GM21515 (cell line): Measurements from ENCODE around the gene MACROH2A1.

ENCODE experiments used
- ATAC-seq: cut with Tn5 transposase; IDR thresholded peaks from one replicate; pipeline ENCODE4 v1.9.1; 2021; ENCODE audit not compliant: unreplicated experiment

MACROH2A1 gene

DNA sequence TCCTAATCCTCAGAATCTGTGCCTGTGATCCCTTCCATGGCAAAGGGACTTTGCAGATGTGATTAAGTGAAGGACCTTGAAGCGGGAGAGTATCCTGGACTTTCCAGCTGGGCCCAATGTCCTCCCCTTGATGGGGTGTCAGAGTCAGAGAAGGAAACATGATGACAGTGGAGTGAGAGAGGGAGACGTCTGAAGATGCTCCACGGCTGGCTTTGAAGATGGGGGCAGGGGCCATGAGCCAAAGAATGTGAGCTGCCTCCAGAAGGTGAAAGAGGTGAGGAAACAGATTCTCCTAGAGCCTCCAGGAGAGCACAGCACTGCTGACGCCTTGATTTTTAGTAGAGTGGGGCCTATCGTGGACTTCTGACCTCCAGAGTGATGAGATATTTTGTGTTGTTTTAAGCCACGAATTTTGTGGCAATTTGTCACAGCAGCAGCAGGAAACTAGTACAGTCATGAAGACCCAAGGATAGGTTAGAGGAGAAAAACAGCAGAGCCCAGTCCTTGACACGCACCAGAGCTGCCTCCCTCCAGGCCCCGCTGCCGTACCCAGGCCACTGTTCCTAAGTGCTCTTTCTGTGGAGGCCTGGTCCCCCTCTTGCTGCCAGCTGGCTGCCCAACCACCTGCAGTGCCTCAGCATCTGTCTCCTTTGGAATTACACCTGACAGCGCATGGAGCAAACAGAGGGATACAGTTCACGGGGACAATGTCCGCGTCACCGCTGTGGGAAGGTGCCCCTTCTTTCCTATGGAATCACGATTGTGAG, 78.1 kb downstream of the MACROH2A1 start:
- ATAC-seq = no peak

DNA sequence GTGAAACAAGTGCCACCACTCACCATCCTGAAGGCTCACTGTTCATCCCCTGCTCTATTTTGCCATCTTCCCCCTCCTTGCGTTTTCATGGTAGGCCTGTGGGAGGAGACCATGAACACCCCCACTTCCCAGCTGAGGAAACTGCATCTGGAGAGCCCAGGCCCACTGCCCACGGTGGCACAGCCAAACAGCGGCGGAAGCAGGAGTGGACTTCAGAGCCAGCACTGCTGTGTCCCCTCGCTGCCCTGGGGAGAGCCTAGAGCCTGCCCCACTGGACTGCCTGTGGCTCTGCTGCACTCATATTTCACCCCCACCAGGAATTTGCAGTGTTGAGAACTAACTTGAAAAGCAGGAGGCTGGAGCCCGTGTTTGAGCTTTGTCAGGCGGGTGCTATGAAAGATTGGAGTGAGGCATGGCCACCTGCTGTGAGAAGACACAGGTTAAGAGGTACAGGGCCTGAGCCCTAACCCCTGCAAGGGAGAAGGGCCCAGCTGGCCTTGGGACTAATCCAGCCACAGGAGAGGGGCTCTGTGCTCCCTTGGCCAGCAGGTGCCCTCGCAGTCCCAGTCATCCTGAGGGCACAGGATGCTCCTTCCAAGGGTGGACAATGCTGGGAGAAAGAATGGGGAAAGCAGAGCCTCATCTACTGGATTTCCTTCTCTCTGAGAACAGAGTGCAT, 79.0 kb downstream of the MACROH2A1 start:
- ATAC-seq = no peak

DNA sequence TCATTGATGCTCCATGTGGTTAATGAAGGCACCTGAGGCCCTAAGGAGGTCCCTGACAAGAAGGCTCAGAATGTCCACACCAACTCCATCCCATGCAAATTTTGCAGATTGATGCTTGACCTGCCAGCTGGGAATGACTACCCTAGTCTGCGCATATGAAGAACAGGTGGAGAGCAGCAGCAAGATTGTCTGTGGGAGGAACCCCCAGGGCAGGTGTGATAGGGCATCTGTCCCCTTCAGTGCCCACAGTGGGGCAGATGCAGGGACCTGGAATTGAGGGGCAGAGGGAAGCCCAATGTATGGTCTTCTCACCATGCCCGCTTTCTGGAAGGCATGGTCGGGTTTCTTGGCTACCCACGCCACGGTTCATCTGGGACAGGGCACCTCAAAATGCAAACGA, 79.6 kb downstream of the MACROH2A1 start:
- no peak for ATAC-seq

DNA sequence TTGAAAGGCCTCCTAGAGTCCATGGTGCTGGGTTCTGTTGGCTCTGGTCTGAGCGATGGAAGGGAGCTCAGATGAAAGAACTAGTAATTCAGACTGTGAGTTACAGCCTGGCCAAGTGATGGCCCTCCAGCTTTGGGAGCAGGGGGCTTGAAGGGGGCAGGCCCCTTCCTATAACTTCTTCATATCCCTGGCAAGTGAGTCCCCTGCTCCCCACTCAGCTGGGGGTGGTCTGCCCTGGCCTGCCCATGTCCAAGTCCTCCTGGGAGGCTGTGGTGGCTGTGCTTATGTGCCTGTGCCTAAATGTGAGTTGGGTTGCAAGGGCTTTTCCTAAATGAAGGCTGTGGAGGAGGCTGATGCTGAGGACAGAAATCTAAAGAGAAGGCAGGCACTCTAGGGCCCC, 80.1 kb downstream of the MACROH2A1 start:
- no peak for ATAC-seq

DNA sequence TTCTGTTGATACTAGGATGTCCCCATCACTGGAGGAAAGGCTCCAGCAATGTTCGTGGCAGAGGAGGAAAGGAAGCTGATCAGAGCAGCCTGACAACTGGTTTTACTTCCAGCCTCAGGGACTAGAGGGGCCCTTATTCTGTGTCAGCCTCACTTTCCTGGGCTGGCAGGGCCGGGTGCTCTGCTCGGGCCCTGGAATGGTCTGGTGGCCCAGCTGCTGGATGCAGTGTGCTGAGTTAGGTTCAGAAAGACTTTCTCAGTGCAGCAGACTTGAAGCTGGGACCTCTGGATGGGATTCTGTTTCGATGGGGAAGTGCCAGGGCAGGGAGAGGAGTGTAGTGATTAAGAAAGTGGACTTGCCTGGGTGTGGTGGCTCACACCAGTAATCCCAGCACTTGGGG, 81.0 kb downstream of the MACROH2A1 start:
- no peak for ATAC-seq

DNA sequence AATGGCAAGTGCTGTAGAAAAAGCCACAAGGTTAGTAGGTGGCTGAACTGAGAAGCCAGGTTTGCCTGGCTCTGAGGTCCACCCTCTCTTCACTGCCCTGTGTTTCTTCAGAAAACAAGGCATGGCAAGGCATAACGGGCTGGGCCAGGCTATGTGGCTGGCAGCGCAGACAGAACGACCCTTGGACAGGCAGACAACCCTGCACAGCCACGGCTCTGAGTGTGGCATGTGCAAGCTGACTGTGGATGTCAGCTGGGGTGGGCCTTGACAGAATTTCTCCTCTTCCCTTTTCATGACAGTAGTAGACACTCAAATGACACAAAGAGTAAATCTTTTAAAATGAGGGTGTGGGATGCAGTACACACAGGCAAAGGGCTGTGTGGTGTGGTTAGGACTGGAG, 81.7 kb downstream of the MACROH2A1 start:
- ATAC-seq = no peak

DNA sequence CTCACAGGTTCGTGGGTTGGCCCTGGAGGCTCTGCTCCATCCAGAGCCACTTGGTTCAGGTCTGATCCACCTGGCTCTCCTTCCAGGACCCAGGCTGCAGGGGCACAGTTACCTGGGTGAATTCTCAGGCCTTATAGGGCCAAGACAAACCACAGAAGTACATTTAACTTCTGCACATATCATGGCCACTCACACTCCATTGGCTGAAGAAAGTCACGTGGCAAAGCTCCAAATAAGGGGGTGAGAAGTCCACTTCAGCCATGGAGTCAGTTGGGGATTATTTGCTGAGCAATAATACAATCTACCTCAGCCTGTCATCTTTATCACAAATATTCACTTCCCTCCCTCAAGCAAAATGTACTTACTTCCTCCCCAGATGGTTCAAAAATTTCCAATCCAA, 83.6 kb downstream of the MACROH2A1 start:
- no peak for ATAC-seq

DNA sequence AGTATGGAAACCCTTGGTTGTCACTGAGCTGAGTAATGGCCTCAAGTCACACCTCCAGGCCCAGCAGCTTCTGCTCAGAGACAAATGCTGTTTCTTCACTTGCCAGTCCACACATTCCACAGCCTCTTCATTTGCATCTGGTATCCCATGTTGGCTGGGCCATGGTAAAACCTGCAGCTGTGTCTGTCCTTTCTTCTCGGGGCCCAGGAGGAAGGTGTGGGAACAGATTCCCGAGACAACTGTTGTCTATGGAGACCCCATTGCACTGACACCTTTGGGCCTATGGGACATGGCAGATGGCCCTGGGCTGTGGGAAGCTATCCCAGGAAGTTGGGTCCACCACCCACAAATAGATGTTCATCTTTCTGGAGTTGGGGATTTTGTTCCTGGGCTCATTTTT, 85.1 kb downstream of the MACROH2A1 start:
- ATAC-seq = no peak

DNA sequence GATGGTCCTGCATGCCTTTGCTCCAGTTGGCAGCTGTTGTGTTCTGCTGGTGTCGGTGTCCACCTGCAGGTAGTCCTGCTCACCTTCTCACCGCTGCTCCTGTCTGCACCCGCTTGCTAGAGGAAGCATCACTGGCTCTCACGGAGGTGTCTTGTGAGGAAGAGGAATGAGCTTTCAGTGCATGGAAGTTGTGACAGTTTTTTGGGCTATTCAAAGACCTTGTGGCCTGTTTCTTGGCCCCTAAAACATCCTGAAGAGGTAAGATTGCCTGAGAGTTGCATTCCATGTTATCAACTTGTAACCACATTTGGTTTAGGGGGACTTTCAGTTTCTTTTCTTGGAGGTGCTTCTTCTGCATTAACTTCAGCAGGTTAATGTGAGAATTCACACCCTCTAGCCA, 85.6 kb downstream of the MACROH2A1 start:
- ATAC-seq = no peak

DNA sequence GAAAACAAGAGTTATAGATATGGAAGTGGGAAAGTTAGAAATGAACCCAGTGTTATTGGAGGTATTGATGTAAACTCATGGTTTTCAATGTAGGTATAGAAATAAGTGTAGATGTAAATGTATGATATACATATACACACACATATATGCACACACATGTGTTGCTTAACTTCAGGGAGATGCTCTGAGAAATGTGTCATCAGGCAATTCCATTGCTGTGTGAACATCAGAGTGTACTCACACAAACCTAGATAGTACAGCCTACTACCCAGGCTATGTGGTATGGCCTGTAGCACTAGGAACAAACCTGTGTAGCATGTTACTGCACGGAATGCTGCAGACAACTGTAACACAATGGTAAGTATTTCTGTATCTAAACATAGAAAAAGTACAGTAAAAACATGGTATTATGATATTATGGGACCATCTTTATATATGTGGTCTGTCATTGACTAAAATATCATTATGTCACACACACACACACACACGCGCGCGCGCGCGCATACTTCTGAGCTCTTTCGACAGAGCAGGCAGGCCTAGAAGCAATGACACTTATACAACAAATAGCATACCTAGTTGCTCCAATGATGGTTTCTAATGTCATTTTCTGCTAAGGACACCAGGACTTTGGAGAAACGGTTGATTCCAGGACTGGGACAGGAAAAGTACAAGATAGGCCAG, 86.6 kb downstream of the MACROH2A1 start:
- ATAC-seq = no peak

DNA sequence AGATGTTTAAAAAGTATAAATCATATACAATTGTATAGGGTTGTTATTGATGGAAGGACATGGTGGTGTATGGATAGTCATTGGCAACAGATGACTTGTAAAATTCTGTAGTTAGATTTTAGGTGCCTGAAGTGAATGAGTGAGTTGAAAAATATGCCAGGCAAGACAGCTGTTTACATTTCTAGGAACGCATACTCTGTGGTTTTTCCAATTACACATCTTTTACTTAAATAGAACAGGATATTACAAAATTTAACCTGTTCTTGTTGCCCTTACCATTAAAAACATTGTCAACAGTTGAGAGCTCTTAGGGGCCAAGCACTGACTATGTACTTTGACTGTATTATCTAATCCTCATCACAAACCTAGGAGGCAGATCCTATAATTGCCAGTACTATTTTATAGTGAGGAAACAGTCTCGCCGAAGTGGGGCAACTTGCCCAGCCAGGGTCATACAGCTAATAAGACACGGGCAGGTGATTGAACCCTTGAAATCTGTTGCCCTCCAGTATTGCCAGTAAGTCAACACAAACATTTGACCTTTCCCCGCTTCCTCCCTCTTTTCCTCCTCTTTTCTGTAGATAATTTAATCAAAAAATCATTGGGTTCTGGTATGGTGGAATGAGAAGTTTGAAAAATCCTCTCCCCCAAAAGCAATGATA, 88.6 kb downstream of the MACROH2A1 start:
- ATAC-seq = no peak

DNA sequence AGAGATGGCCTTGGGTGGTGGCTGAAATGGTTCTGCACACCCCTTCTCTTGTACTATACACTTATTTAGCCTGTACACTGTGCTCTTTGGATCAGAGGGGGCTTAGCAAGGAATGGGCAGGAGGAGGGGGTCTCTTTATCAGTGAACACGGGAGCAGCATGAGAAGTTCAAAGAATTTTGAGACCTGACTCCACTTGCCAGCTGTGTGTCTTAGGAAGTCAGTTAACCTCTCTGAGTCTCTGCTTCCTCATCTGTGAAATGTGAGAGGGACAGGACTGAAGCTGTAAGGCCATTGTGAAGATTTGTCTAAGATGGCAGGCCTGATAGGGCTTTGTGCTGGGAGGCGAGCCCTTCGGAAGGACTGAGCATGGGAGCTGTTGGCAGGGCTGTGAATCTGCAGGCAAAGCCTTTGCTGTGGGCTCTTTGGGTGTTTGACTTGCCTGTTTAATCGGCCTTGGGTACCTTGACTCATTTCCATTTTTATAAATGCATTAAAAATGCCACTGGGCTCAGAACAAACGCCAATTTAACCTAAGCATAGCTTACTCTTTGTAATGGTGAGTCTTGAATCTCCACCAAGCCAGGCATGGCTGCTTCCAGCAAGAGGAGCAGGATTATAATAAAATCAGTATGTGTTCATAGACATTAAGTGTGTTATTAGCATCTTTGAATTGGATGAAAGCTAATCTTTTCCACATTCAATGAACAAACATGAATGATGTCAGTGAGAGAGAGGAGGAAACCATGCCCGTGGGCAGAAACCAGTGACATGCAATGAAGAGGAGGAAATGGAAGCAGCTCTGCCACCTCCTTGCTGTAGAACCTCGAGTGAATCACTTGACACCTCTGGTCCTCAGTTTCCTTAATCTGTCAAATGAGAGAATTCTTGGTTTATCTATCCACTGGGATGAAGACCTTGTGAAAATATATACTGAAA, 89.4 kb downstream of the MACROH2A1 start:
- no peak for ATAC-seq

DNA sequence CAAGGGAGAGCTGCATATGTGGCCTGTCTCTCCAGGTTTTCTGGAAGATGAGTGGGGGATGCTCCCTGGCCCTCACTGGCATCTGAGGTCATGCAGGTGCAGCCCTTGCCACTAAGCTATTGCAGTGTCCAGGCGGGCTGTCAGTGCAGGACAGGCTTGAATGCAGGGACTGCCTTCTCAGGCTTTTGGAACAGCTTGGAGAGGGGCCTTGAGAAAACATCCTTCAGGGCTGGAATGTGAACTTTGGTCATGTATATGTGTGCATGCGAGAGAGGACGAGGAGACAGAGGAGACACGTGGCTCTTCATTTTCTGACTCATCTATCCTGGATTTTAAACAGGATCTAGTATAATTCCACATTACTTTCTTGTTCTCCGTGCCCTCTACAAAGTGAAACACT, 90.3 kb downstream of the MACROH2A1 start:
- no peak for ATAC-seq

DNA sequence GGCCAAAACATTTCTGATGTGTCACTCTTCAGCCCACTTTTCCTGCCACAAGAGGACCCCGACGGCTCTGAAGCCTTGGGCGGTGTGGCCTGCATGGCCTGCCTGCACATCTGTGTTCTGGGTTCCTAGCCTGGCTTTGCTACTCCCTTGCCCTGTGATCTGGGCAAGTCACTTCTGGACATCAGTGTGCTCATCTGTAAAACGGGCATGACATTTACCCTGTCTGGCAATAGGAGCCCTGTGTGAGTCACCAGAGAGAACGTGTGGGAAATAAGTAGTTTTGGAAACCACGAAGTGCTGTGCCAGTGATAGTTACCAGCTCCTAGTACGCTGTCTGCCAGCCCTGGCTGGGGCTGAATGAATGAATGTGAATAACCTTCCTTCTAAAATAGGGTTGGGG, 90.8 kb downstream of the MACROH2A1 start:
- ATAC-seq = no peak

DNA sequence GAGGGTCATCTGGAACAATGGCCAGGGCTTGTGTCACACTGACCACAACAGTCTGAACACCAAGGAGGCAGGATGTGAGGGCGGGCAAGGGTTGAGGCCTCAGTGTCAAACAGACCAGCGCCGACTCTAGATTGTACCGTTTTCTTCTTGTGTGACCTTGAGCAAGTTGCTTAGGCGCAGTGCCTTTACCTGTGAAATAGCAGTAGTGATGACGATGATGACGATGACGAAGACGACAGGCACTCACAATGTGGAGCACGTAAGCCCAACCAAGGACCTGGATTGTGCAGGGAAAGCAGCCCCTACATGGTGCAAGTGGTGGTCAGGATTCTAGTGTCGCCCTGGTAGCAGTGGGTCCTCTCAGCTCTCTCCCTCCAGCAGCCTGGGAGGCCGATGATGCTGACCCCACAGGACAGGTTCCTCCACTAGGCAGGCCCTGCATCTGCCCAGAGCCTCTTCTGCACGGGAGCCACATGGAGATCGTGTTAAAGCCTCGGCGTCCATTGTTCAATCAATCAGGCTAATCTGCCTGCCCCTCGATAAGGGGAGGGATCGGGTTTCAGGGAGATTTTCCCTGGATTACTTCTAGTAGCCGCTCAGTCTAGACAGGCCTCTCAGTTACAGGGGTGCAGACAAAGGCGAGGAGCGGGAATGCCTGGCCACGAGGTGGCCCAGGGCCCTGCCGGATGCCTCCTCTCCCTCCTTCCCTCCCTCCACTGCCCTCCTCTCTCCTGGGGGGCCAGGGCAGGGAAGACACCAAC, 91.7 kb downstream of the MACROH2A1 start:
- no peak for ATAC-seq

DNA sequence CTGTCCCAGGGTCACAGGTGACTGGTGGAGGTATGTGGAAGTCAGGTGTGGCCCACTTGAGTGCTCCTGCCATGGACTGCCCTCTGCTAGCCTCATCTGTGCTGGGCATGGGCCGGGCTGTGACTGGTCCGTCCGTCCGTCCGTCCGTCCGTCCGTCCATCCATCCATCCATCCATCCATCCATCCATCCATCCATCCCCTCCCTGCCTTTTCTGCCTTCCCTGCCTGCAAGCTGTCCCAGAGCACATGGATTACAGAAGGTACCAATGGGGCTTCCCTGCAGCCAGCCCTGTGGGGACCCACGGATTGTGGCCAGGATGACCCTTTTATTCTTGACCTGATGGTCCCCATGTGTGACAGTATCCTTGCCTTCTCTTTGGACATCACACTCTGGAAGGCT, 92.5 kb downstream of the MACROH2A1 start:
- no peak for ATAC-seq

DNA sequence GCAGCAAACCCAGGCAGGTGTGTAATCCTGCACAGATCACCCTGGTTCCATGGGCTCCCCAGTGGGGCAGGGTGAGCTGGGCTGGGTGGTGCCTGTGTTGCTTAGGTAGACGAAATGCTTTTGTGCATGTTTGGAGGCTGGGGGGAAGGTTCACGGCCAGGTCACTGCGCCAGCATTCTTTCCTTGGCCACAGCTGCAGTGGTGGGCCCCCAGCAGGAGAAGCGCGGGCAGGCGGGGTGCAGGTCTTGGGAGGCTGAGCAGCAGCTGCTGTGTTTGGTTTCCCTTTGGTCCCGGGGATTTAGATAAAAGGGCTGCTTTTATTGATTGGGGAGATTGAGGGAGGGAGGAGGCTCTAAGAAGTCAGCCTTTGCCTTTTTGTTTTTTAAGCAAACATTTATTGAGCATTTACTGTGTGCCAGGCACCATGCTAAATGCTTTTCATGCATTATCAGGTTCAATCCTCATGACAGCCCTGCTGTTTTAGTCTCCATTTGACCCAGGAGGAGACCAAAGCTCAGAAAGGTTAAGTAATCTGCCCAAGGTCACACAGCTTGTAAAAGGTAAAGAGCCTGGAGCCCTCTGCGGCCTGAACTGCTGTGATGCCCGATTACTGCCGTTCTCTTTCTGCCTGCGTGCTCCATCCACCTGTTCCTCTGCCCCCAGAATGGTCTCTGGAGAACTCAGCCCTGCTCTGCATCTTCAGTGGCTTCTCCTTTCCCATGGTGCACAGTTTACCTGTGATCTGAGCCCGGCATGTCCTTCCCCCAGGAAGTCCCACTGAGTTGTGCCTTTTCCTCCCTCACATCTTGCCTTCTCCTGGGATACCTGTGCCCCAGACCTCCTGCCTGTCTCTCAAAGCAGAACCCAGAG, 94.4 kb downstream of the MACROH2A1 start:
- no peak for ATAC-seq

DNA sequence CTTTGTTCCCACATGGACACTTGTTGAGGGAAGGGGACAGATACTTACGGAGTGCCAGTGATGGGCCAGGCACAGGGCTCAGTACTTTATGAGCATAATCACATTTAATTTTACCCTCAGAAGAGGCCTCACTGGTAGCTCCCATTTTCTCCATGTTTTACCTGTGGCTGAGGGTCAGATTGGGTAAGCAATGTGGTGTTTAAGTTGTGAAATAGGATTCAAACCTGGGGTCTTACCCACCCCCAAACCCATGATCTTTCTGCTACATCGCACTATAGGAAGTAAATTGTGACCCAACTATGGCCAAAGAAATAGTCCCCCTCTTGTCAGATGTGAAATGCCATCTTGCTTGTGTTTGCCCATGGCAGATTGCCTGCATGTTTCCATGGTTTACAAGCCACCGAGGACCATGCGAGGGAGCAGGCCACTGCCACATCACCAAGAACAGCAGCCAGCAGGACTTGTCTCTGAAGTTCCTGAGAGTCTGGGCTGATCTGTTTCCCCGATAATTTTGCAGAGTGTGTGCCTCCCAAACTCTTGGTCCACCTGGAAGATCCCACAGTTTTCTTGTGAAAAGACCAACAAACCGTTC, 95.4 kb downstream of the MACROH2A1 start:
- no peak for ATAC-seq
